HG03439 (cell line): ENCODE results near the gene RMC1.

ENCODE experiments used
- ATAC-seq: cut with Tn5 transposase; IDR thresholded peaks from one replicate; pipeline ENCODE4 v1.9.1; 2021; ENCODE audit warnings: mild to moderate bottlenecking, moderate library complexity; ENCODE audit not compliant: unreplicated experiment

Gene RMC1

DNA sequence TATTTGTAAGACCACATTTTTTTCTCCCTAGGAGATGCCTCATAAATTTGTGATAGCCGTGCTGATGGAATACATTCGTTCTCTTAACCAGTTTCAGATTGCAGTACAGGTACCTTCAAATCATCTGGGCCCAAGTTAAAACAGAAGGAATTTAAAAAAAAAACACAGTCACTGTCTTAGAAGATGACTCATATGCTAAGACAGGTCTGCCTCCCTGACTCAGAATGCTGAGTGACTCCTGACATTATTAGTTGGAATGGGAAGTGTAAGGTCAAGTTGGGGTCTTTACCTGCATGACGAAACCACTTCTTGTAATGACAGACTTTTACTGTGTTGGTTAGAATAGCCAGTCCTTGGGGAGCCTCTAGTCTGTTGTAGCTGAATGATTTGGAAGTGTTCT is 26.3 kb downstream of the RMC1 start:
- no peak for ATAC-seq

DNA sequence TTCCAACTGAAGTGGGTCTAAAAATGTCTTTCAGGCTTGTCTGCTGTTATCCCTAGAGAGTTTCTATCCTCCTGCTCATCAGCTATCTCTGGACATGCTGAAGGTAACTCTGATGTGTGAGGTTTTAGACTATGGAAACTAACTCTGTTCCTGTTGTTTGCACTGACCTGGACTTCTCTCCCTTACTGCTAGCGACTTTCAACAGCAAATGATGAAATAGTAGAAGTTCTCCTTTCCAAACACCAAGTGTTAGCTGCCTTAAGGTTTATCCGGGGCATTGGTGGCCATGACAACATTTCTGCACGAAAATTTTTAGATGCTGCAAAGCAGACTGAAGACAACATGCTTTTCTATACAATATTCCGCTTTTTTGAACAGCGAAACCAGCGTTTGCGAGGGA is 26.9 kb downstream of the RMC1 start:
- ATAC-seq, result no peak

DNA sequence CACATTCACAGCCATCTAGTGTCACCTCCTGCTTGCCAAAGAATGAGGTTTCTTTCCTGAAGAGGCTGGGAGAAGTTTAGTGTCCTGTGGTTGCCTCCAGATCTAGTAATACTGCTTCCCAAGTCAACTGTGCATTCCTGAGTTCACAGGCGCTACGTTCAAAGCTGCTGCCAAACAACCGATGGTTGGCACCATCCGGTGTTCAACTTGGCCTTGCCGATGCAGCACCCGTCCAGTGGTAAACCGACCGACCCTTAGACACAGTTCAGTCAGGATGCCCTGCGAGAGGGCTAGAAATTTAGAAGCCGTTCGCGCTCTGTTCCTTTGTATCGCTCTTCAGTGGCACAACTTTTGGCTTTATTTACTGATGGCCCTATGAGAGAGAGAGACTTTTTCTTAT is 28.6 kb downstream of the RMC1 start:
- ATAC-seq, result no peak

DNA sequence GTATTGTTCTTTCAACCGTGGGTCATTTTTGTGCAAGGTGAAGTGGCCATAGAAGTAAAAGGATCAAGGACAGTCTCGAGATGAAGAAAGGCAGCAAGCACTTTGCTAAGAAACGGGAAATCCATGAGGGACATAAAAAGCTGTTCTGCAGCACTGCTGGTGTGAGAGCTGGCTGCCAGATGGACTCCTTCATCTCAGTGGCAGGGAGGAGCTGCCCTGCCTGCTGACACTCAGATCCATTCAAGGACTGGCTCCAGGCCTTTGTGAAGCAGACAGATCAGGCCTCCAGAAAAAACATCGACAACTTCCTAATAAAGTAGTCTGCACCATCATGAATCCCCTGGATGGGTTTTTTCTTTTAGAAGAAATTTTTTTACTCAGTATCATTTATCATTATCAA is 29.5 kb downstream of the RMC1 start:
- ATAC-seq, result no peak

DNA sequence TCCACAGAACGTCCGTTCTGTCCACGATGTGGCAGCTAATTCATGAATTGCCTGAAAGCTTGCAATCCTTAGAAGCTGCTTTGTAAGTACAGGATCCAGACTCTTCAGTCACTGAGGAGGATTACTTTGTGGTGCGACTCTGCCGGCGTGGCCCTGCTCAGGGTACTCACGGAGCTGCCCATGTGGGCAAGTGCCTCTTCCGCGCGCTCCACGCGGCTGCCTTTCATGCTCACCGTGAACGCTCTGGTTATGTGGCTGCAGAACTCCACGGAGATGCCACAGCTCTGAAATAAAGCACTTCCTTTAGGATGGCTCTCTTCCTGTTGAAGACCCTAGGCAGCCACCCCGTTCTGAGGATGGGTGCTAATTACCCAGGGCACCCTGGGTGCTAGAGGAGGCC is 31.0 kb downstream of the RMC1 start:
- ATAC-seq, result no peak

DNA sequence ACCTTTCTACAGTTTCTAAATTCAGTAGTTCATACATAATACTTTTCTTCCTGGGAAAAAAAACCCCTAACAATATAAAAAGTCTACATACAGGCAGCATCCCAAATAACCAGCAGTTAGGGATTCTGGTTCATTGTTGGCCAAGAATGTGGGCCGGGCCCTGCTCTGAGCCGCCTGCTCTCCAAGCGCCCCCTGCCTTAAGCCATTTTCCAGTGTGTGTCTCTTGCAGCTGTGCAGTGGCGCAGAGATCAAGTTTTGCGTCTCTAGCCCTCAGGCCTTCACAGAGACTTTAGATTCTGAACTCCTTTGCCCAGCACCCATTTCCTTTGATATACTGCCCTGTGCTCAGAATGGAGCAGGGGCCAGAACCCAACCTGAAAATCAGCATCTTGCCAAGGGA is 32.9 kb downstream of the RMC1 start:
- no peak for ATAC-seq

DNA sequence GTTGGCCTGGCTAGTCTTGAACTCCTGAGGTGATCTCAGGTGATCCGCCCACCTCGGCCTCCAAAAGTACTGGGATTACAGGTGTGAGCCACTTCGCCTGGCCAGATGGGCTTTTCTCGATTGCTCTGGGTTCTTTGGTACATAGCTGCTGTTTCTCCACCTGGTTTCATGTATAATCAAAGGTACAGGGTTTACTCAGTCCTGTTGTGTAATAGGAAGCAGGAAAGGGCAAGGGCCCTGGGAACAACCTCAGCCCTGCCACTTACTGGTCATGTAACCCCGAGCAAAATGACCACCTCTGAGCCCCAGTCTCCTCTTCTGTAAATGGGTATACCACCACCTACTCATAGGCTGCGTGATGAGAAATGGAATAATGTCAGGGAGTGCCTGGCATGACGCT is 34.0 kb downstream of the RMC1 start:
- ATAC-seq, result no peak

DNA sequence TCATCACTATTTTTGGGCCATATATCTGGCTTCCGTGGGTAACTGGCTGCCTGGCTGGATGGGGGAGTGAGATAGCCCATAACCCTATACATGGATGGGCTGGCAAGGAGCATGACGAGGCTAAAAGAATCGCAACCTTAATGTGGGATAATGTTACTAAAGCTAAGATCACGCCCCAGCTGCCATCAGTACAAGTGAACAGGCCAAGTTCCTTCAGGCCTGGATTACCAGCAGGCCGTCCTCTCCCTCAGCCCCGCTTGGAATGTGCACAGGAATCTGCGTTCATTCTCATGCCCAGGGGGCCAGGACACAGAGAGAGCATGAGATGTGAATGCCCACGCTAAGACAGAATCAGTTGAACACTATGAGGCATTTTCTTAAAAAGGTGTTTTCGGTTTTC is 34.7 kb downstream of the RMC1 start:
- no peak for ATAC-seq

DNA sequence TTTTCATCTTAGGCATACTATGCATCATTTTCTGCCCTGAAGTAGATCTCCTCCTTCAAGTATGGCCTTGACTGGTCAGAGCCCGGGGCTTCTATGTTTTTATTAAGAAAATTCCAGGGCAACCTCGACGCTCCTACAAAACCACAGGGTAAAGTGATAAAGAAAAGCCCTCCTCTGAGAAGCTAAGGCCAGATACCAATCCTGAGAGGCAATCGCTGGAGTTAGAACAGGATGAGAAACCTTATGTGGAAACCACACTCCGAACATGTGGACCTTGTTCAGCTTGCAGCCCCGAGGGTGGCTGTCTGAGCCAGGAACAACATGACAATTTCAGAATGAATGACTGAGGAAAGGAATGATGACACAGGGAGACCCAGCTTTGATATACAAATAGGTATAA is 35.6 kb downstream of the RMC1 start:
- no peak for ATAC-seq

DNA sequence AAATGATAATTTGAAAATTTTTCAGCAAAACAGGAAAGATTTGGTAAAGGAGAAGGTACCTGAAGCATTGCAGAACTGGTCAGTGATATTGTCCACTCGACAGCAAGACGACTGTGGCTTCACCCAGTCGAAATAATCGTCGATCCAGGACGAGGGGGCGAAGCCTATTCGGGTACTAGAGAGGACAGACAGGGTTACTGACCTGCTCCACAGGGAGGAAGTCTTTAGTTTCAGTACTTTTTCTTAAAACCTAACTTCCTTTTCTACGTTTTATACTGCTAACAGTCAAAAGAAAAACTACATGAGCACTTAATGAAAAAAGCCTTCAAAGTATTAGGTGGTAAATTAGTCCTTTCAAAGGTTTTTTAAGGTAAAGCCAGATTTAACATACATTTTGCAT is 36.0 kb downstream of the RMC1 start:
- ATAC-seq, result no peak

DNA sequence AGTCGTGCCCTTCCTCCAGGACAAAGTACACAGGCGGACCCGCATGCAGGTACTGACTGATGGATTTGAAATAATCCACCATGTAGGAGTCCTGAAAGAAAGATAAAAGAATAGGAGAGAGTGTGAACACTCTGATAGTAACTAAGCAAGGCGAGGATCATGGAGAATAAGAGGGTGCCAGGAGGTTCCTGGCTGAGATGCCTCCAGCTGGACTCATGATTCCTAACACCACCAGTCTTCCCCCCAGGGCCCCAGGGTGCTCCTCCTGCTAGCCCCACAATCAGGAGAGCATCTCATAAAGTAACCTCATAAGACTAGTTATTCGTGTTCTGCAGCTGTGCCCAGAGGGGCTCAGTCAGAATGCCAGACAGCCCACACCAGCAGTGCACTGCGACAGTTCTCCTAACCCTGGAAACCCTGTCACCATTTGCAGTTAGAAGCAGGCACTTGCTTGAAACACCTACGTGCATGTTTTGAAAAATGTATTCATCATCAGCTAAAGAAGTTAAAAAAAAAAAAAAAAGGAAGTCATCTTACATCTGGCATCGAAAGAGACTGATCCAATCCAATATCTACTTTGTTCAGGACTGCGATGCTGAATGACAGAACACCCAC is 36.7 kb downstream of the RMC1 start:
- no peak for ATAC-seq

DNA sequence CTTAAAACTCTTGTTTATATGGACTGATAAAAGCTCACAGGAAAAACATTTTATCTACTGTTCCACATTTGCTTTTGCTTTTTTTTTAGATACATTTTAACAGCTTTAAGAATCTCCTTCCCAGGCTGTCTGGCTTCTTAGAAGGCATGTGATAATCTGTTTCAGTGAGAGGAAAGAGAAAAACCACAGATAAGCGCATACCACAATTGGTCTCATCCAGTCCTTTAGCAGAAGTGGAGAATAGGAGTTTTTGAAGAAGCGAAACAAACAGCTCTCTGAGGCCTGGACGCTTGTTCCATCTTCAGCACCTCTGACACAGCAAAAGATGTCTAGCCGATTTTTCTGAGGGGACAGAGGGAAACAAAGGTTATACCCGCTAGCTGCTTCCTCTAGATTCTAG is 37.6 kb downstream of the RMC1 start:
- no peak for ATAC-seq

DNA sequence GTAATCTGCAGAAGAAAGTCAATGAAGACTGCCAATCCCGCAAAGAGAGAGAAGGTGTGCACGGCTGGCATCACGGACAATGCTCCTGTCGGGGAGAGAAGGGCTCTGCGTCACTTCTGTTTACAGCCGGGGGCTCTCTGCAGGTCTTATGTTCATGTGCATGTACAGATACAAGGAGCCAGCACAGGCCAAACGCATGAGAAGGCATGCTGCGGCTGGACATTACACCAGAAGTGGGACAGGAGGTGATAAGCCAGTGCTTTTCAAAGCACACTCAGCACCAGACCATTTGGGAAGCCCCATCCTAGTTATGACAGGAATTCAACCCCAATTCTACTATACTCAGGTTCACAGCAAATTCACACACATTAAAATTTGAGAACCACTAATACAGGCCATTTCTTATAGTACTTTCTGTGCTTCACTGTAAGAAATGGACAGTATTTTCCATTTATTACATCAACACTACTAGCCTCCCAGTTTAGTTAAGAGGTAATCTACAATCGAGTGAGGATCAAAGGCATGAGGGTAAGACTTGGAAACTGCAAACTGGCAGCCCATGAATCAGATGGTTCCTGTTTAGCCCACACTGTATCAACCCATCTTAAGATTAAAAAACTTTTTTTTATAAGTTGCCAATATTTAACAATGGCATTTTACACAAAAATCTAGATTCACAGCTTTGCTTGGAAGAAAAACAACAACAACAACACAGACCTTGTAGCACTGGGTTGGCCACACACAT is 38.2 kb downstream of the RMC1 start:
- ATAC-seq, result no peak

DNA sequence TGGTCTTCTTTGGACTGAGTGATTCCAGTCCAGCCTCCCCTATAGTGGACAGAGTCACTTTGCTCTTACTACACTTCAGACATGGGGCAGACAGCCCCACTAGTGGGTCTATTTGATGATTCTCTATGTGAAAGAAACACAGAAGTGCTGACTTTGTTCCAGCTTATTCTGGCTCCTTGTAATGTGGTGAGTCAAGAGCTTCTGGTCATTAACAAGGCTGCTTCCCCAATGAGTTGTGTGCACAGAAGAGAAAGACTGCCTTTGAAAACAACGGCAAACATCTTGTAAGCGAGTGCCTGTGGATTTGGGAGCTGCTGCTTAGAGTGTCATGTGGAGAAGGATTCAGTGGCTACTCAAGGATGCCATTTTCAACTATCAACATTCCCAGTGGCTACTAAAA is 39.1 kb downstream of the RMC1 start:
- no peak for ATAC-seq

DNA sequence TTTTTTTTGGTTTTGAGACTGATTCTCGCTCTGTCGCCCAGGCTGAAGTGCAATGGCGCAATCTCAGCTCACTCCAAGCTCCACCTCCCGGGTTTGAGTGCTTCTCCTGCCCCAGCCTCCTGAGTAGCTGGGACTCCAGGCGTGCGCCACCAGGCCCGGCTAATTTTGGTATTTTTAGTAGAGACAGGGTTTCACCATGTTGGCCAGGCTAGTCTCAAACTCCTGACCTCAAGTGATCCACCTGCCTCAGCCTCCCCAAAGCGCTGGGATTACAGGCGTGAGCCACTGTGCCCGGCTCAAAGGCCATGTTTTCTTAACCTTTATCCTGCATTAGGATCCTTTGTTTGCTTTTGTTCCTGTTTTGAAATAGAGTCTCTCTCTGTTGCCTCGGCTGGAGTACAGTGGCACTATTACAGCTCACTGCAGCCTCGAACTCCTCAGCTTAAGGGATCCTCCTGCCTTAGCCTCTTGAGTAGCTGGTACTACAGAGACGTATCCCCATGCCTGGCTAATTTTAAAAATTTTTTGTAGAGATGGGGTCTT is 42.0 kb downstream of the RMC1 start:
- ATAC-seq, result no peak

DNA sequence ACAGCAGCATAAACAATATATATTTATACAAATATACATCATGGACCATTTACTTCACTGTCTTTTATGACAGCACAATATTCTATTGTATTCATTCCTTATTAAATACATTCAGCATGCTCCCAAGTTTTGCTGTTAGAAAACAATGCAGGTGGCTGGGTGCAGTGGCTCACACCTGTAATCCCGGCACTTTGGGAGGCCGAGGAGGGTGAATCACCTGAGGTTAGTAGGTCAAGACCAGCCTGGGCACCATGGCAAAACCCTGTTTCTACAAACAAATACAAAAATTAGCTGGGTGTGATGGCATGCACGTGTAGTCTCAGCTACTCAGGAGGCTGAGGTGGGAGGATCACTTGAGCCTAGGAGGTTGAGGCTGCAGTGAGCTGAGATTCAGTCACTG is 44.0 kb downstream of the RMC1 start:
- ATAC-seq, result no peak

DNA sequence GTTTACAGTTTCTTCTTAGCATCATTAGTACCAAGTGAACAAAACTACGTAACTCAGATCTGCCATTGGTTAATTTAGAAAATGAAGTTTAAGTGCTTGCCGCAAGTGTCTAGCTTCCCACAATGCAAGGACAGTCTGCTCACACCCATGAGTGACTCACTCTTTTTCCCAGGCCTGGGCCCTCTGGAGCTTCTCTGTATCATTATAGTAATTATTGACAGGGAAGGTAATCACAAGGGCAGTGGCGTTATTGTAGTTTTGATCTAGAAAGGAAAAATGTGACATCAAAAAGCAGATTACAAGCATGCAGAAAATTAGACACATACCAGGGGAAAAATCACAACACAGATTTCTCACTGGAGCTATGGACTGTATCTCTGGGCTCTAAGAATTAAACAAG is 44.5 kb downstream of the RMC1 start:
- no peak for ATAC-seq

DNA sequence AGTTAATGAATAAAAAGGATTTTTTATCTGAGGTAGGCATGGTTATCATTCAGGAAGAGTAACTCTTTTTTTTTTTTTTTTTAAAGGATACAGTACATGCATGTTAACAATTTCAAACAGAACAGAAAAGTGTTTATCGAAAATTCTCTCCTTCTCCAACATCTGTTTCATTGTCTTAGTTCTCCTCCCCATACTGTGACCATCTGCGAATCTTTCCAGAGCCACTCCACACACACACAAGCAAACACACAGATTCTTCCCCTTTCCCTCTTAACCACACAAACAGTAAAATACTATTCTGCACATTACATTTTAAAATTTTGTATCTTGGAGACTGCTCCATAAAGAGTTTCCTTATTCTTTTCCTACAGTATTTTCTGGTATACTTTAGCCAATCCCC is 45.0 kb downstream of the RMC1 start:
- no peak for ATAC-seq

DNA sequence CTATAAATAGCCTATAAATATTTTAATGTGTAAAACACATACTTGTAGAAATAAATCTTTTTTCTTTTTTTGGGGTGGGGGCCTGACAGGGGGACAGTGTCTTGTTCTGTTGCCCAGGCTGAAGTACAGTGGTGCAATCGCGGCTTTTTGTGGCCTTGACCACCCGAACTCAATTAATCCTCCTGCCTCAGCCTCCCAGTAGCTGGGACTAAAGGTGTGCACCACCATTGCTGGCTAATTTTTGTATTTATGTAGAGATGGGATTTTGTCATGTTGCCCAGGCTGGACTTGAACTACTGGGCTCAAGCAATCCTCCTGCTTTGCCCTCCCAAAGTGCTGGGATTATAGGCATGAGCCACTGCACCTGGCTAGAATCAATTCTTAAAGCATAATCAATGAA is 45.4 kb downstream of the RMC1 start:
- no peak for ATAC-seq

DNA sequence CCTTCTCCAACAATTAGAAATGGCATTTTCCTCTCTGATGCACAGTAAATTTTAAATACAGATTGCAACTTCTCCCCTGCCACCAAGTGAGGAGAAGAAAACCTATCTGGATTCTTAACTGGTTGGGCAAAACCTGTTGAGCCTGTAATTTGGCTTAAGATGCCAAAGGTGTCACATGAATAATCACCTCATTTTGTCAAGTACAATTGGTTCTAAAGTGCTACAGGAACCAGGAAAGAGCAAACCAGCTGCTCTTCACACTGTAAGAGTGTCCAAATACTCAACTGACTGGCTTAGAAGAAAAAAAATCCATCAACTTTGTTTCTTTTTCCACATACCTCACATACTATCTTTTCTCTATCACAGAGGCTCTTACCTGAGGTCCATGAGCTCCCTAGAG is 47.6 kb downstream of the RMC1 start:
- ATAC-seq, result no peak

DNA sequence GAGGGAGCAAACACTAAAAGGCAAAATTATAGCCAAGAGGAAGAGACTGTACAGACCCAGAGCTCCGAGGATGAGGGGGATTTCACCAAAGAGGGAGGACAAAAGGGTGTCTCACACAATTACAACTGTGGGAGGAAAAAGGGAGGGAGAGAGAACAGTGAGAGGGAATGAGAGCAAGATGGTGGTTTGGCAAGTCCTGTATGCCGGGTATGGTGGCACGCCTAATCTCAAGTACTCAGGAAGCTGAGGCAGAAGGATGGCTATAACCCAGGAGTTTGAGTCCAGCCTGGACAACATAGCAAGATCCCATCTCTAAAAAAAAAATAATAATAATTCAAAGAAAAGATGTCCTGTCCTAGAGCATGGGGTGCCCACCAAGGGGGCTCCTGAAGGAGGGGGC is 48.7 kb downstream of the RMC1 start:
- no peak for ATAC-seq

DNA sequence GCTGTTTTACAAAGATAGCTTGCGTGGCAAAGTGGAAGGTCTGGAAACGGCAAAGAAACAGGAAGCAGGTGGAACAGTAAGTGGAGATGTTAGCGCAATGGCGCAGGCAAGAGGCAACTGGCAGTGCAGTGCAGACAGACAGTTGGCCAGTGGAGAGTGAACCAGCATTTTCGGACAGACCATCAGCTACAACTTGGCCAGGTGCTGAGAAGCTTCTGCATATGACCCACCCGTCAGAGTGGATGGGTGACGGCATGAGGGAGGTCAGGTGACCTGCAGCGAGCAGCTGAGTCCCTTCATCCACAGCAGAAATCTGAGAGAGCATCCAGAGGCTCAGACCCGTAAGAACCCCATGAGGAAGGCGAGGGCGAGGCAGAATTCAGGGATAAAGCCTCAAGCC is 49.2 kb downstream of the RMC1 start:
- ATAC-seq, result no peak

DNA sequence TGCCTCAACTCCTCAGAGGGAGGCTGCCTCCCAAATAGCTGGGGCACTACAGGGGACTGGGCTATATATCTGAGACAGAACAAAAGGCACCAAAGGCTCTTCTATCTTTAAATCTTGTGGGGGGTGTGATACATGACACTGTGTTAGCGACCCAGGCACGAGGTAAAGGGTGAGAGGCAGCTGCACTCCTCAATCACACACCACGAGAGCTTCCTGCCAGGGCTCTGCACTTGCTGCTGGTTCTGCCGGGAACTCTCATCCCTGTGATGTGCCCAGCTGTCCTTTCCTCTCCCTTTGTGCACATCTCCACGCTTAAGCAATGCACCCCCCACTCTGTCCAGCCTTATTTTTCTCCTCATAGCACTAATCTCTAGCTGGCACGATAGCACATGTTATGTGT is 50.6 kb downstream of the RMC1 start:
- no peak for ATAC-seq
